ACC112 (cell line): ENCODE measurements around the gene CAMSAP2.
"Not testable (repeated sequence)": the region's sequence is repeated elsewhere in the genome, so short reads cannot be mapped to it uniquely, and the experiment has no call there.

Experiments
- H2AFZ ChIP-seq: fragments of 200-600 bp; sonication (generic); one replicate; pipeline ENCODE4 v1.6.0; 2017; ENCODE audit warnings: antibody characterized with exemption, low read length; ENCODE audit not compliant: unreplicated experiment
- H3K27ac ChIP-seq: fragments of 200-600 bp; sonication (generic); 2 replicates; pipeline ENCODE4 v1.5.1; 2014; ENCODE audit warnings: low read depth, mild to moderate bottlenecking, antibody characterized with exemption, low read length, moderate library complexity
- H3K27me3 ChIP-seq: fragments of 200-600 bp; sonication (generic); 2 replicates; pipeline ENCODE4 v1.6.1; 2014; ENCODE audit warnings: mild to moderate bottlenecking, antibody characterized with exemption, low read length, moderate library complexity, mixed read lengths; ENCODE audit not compliant: insufficient read depth
- H3K36me3 ChIP-seq: fragments of 200-600 bp; sonication (generic); 2 replicates; pipeline ENCODE4 v1.6.1; 2016; ENCODE audit warnings: mild to moderate bottlenecking, antibody characterized with exemption, low read length, moderate library complexity, mixed read lengths; ENCODE audit not compliant: insufficient read depth
- H3K4me1 ChIP-seq: fragments of 200-600 bp; sonication (generic); one replicate; pipeline ENCODE4 v1.6.1; 2016; ENCODE audit warnings: low read length, mixed read lengths; ENCODE audit not compliant: insufficient read depth, unreplicated experiment, control insufficient read depth
- H3K4me3 ChIP-seq: fragments of 200-600 bp; sonication (generic); 2 replicates; pipeline ENCODE4 v1.5.1; 2014; ENCODE audit warnings: mild to moderate bottlenecking, low read depth, low read length
- H3K79me2 ChIP-seq: fragments of 200-600 bp; sonication (generic); one replicate; pipeline ENCODE4 v1.6.0; 2016; ENCODE audit warnings: low read length; ENCODE audit not compliant: control insufficient read depth, unreplicated experiment, insufficient read depth

Gene CAMSAP2

GRCh38 chr1:200783926-200784325 is 45.2 kb downstream of the CAMSAP2 start:
- H3K27me3 ChIP-seq: no peaks in the 10 kb centered on the region
- peaks cover 25% of the 10 kb centered on the region for H3K36me3 ChIP-seq
- peaks cover 64% of the 10 kb centered on the region for H3K79me2 ChIP-seq

GRCh38 chr1:200784576-200784975 is 45.9 kb downstream of the CAMSAP2 start:
- Histone ChIP-seq H3K36me3 (peaks cover 25% of the 10 kb centered on the region), H3K4me3 (no peak overlapping the region), H3K4me1 (peaks cover 14% of the 10 kb centered on the region), H3K79me2 (peaks cover 57% of the 10 kb centered on the region), H3K27ac (no peak overlapping the region), H3K27me3 (no peaks in the 10 kb centered on the region), H2AFZ (no peak overlapping the region)

More at GRCh38 chr1:200783926-200784325, 45.2 kb downstream of the CAMSAP2 start:
- Histone ChIP-seq H3K4me1 (peaks cover 18% of the 10 kb centered on the region), H3K4me3 (no peak overlapping the region), H2AFZ (no peak overlapping the region), H3K27ac (no peak overlapping the region)

GRCh38 chr1:200786788-200787187 is 48.1 kb downstream of the CAMSAP2 start:
- H3K4me3 ChIP-seq: no peak overlapping the region
- H3K27ac ChIP-seq: no peak overlapping the region
- no peak overlapping the region for H2AFZ ChIP-seq
- peaks cover 24% of the 10 kb centered on the region for H3K36me3 ChIP-seq
- H3K27me3 ChIP-seq: no peaks in the 10 kb centered on the region
- H3K79me2 ChIP-seq: peaks cover 55% of the 10 kb centered on the region
- H3K4me1 ChIP-seq: no peaks in the 10 kb centered on the region

- no peak overlapping the region for H2AFZ ChIP-seq
- peaks cover 14% of the 10 kb centered on the region; the same call in 1 of the 2 replicates for H3K36me3 ChIP-seq
- H3K4me3 ChIP-seq: no peak overlapping the region
- no peaks in the 10 kb centered on the region for H3K4me1 ChIP-seq
- H3K79me2 ChIP-seq: peaks cover 55% of the 10 kb centered on the region
- H3K27ac ChIP-seq: no peak overlapping the region
- no peaks in the 10 kb centered on the region for H3K27me3 ChIP-seq
Measured at GRCh38 chr1:200787896-200788387, 49.2 kb downstream of the CAMSAP2 start.

GRCh38 chr1:200791012-200791411 is 52.3 kb downstream of the CAMSAP2 start:
- not testable (repeated sequence) for H3K4me3 ChIP-seq, H2AFZ ChIP-seq, H3K27me3 ChIP-seq, H3K36me3 ChIP-seq, H3K27ac ChIP-seq
- peaks cover 17% of the 10 kb centered on the region for H3K4me1 ChIP-seq
- peaks cover 49% of the 10 kb centered on the region for H3K79me2 ChIP-seq

GRCh38 chr1:200793677-200794076 is 55.0 kb downstream of the CAMSAP2 start:
- no peak overlapping the region for H3K4me3 ChIP-seq
- no peak overlapping the region for H3K27ac ChIP-seq
- peaks cover 41% of the 10 kb centered on the region for H3K79me2 ChIP-seq
- H3K4me1 ChIP-seq: peaks cover 17% of the 10 kb centered on the region
- no peak overlapping the region for H2AFZ ChIP-seq
- no peaks in the 10 kb centered on the region for H3K36me3 ChIP-seq
- H3K27me3 ChIP-seq: no peaks in the 10 kb centered on the region

- Histone ChIP-seq H3K4me3 (no peak overlapping the region), H3K79me2 (peaks cover 45% of the 10 kb centered on the region)
Measured at GRCh38 chr1:200794506-200795065, 55.9 kb downstream of the CAMSAP2 start.

GRCh38 chr1:200795156-200795555 is 56.5 kb downstream of the CAMSAP2 start:
- no peak overlapping the region for H3K4me3 ChIP-seq

More at GRCh38 chr1:200794506-200795065, 55.9 kb downstream of the CAMSAP2 start:
- Histone ChIP-seq H2AFZ (no peak overlapping the region), H3K4me1 (peaks cover 17% of the 10 kb centered on the region), H3K36me3 (no peaks in the 10 kb centered on the region), H3K27me3 (no peaks in the 10 kb centered on the region), H3K27ac (peak overlapping the region; percentile 76)

GRCh38 chr1:200802042-200802441 is 63.3 kb downstream of the CAMSAP2 start:
- Histone ChIP-seq H2AFZ (no peak overlapping the region), H3K4me3 (no peak overlapping the region), H3K4me1 (peaks cover 5% of the 10 kb centered on the region), H3K27ac (no peak overlapping the region), H3K79me2 (peaks cover 53% of the 10 kb centered on the region), H3K36me3 (no peaks in the 10 kb centered on the region), H3K27me3 (no peaks in the 10 kb centered on the region)

More at GRCh38 chr1:200795156-200795555, 56.5 kb downstream of the CAMSAP2 start:
- H3K4me1 ChIP-seq: peaks cover 17% of the 10 kb centered on the region
- H2AFZ ChIP-seq: no peak overlapping the region
- peaks cover 46% of the 10 kb centered on the region for H3K79me2 ChIP-seq
- H3K27ac ChIP-seq: peak overlapping the region; percentile 76
- H3K36me3 ChIP-seq: no peaks in the 10 kb centered on the region
- H3K27me3 ChIP-seq: no peaks in the 10 kb centered on the region

GRCh38 chr1:200802865-200803512 is 64.3 kb downstream of the CAMSAP2 start:
- Histone ChIP-seq H3K27me3 (no peaks in the 10 kb centered on the region), H3K4me3 (no peak overlapping the region), H3K36me3 (peaks cover 2% of the 10 kb centered on the region; the same call in 1 of the 2 replicates), H3K79me2 (peaks cover 53% of the 10 kb centered on the region), H2AFZ (no peak overlapping the region), H3K4me1 (peaks cover 5% of the 10 kb centered on the region), H3K27ac (no peak overlapping the region)

GRCh38 chr1:200805719-200806118 is 67.0 kb downstream of the CAMSAP2 start:
- no peak overlapping the region for H3K4me3 ChIP-seq
- peaks cover 5% of the 10 kb centered on the region for H3K4me1 ChIP-seq
- H3K27ac ChIP-seq: no peak overlapping the region
- H3K36me3 ChIP-seq: peaks cover 12% of the 10 kb centered on the region
- no peaks in the 10 kb centered on the region for H3K27me3 ChIP-seq
- no peak overlapping the region for H2AFZ ChIP-seq
- H3K79me2 ChIP-seq: peaks cover 43% of the 10 kb centered on the region
